Sigmoid colon (tissue), 7 donors: Measurements from ENCODE around the gene ZNF607. TPM values are rescaled to one million over a fixed set of nuclear protein-coding genes. Genes with fewer than 3 reads are reported as not detected.
"Not testable (repeated sequence)": the region's sequence is repeated elsewhere in the genome, so short reads cannot be mapped to it uniquely, and the experiment has no call there.

ENCODE experiments used
- DNase-seq: peaks from one replicate; pipeline ENCODE4 v3.0.0-alpha.2; 2019
- H3K27ac ChIP-seq, 4 donors: fragments of 200-600 bp; sonication (generic); one replicate each; pipeline ENCODE4 v1.5.1; 2016 to 2019; ENCODE audit warnings: mild to moderate bottlenecking in 1 of 4
- H3K27me3 ChIP-seq, 3 donors: fragments of 200-600 bp; sonication (generic); one replicate each; pipeline ENCODE4 v1.5.1; 2019; ENCODE audit warnings: mild to moderate bottlenecking in 1 of 3
- H3K36me3 ChIP-seq, 4 donors: fragments of 200-600 bp; sonication (generic); one replicate each; pipeline ENCODE4 v1.5.1; 2016 to 2019
- H3K4me1 ChIP-seq, 4 donors: fragments of 200-600 bp; sonication (generic); one replicate each; pipeline ENCODE4 v1.5.1; 2017 to 2019
- H3K4me3 ChIP-seq, 4 donors: fragments of 200-600 bp; sonication (generic); one replicate each; pipeline ENCODE4 v1.5.1; 2017 to 2019; ENCODE audit warnings: mild to moderate bottlenecking in 2 of 4, moderate library complexity in 1 of 4
- H3K9me3 ChIP-seq, 4 donors: fragments of 200-600 bp in 3 of 4; sonication (generic) in 3 of 4; one replicate each; pipeline versions ENCODE4 v1.5.1 to v1.6.1; 2013 to 2019
- EP300 ChIP-seq, 4 donors: sonication (generic); formaldehyde crosslinking; IDR thresholded peaks; one replicate each; pipeline ENCODE4 v1.6.1; 2017; ENCODE audit warnings: antibody characterized with exemption in 4 of 4
- POLR2A ChIP-seq, 2 donors: fragments of 450-650 bp; IDR thresholded peaks; one replicate each; pipeline ENCODE4 v1.6.1; 2016; ENCODE audit warnings: antibody characterized with exemption in 2 of 2, mild to moderate bottlenecking in 2 of 2, moderate library complexity in 2 of 2
- POLR2AphosphoS5 ChIP-seq, 4 donors: sonication (generic); formaldehyde crosslinking; IDR thresholded peaks; one replicate each; pipeline ENCODE4 v1.6.1; 2017; ENCODE audit warnings: antibody characterized with exemption in 4 of 4
- WGBS, 2 donors: extraction: QIAGEN DNeasy Blood & Tissue Kit; methylation state at CpG; one replicate each; pipeline ENCODE4 v1.1.7; 2013; 5-methylcytosine and 5-hydroxymethylcytosine counted together
- intact Hi-C: fragments of 100-400 bp; cut with DNase I; formaldehyde crosslinking; loops from one replicate; pipeline ENCODE4 v1.15.1; 2023
- polyA plus RNA-seq, 3 donors: library from polyadenylated mRNA; stranded (reverse); fragments of 200-250 nt; gene quantifications; one replicate each; pipeline ENCODE4 v1.2.3, GENCODE V29; 2013
- total RNA-seq, 4 donors: library from RNA; depleted of rRNA; stranded (reverse); fragments of >200 nt; gene quantifications; one replicate each; pipeline ENCODE4 v1.1.0, GENCODE V29; 2016
- TF ChIP-seq, protein P1 (sequence below), 4 experiments: fragments of 450-650 bp in 3 of 4; fragments of 200-600 bp in 1 of 4; IDR thresholded peaks; one replicate each; pipeline ENCODE4 v1.5.1; 2016 to 2019; ENCODE audit warnings: antibody characterized with exemption in 4 of 4, mild to moderate bottlenecking in 3 of 4, moderate library complexity in 2 of 4
- donor health status: healthy with polysubstance abuse.
- donor health status: Bipolar disorder and iron deficiency.
- donor health status: healthy.

Gene ZNF607
- total and polyA plus RNA-seq, 7 donors = 0.60 to 7.2 (median 3.7) TPM

DNA sequence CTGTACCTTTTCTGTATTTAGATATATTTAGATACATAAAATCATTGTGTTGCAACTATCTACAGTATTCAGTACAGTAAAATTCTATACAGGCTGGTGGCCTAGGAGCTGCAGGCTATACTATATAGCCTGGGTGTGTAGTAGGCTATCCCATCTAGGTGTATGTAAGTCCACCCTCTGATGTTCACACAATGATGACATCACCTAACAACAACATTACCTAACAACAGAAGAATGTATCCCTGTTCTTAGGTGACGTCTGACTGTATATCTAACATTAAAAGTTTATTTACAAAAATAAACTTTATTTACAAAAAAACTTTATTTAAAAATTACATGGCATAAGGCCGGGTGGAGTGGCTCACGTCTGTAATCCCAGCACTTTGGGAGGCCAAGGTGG is 36.0 kb downstream of the ZNF607 start:
- Histone ChIP-seq H3K27ac (no peak overlapping the region), H3K9me3 (peaks cover 0 to 14% (median 7%) of the 10 kb centered on the region in 4 donors)
- TF ChIP-seq, protein P1, sequence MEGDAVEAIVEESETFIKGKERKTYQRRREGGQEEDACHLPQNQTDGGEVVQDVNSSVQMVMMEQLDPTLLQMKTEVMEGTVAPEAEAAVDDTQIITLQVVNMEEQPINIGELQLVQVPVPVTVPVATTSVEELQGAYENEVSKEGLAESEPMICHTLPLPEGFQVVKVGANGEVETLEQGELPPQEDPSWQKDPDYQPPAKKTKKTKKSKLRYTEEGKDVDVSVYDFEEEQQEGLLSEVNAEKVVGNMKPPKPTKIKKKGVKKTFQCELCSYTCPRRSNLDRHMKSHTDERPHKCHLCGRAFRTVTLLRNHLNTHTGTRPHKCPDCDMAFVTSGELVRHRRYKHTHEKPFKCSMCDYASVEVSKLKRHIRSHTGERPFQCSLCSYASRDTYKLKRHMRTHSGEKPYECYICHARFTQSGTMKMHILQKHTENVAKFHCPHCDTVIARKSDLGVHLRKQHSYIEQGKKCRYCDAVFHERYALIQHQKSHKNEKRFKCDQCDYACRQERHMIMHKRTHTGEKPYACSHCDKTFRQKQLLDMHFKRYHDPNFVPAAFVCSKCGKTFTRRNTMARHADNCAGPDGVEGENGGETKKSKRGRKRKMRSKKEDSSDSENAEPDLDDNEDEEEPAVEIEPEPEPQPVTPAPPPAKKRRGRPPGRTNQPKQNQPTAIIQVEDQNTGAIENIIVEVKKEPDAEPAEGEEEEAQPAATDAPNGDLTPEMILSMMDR (IDR thresholded peaks at IDR 0.05) = no peak
- TF ChIP-seq POLR2AphosphoS5 (IDR thresholded peaks at IDR 0.05) = no peak
- TF ChIP-seq POLR2A (IDR thresholded peaks at IDR 0.05) = no peak

DNA sequence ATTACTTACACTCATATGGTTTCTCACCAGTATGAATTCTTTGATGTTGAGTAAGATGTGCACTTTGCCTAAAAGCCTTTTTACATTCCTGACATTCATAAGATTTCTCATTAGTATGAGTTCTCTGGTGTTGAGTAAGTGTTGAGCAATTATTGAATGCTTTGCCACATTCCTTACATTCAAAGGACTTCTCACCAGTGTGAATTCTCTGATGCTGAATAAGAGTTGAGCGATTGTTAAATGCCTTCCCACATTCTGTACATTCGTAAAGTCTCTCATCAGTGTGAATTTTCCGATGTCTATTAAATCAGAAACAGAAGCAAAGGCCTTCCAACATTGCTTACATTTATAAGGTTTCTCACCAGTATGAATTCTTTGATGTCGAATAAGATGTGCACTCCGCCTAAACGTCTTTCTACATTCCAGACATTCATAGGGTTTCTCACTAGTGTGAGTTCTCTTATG is 50.1 kb downstream of the ZNF607 start:
- Histone ChIP-seq H3K4me3 (no peak overlapping the region), H3K36me3 (peaks cover 0 to 37% (median 2%) of the 10 kb centered on the region in 4 donors), H3K4me1 (no peaks in the 10 kb centered on the region), H3K27ac (no peak overlapping the region), H3K27me3 (no peaks in the 10 kb centered on the region), H3K9me3 (peaks cover 9 to 82% (median 45%) of the 10 kb centered on the region in 4 donors)
- no peak for DNase-seq
- TF ChIP-seq POLR2AphosphoS5 (IDR thresholded peaks at IDR 0.05) = no peak
- TF ChIP-seq POLR2A (IDR thresholded peaks at IDR 0.05) = no peak
- intact Hi-C loops = no loop called here
- WGBS, 2 donors = 91 to 94% methylated on average over 6 of the region's 6 CpGs

More for the DNA sequence above, 36.0 kb downstream of the ZNF607 start:
- intact Hi-C loops = no loop called here
- 88% methylated on average over 3 of the region's 3 CpGs for WGBS, 2 donors
- Histone ChIP-seq H3K36me3 (peaks cover 0 to 19% (median 0%) of the 10 kb centered on the region in 4 donors), H3K4me1 (no peaks in the 10 kb centered on the region), H3K4me3 (no peak overlapping the region), H3K27me3 (no peaks in the 10 kb centered on the region)
- DNase-seq = no peak

DNA sequence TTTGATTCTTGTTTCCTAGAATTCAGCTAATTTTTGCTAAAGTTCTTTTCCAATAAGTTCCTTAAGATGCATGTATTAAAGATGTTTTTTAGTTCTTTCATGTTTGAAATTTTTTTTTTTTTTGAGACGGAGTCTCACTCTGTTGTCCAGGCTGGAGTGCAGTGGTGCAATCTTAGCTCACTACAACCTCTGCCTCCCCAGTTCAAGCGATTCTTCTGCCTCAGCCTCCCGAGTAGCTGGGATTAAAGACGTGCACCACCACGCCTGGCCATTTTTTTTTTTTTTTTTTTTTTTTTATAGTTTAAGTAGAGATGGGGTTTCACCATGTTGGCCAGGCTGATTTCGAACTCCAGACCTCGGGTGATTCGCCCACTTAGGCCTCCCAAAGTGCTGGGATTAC is 62.4 kb downstream of the ZNF607 start:
- H3K9me3 ChIP-seq, H3K27ac ChIP-seq, DNase-seq, H3K4me3 ChIP-seq, H3K27me3 ChIP-seq, H3K36me3 ChIP-seq: not testable (repeated sequence)
- intact Hi-C loops = loop anchor here (5.0 to 10.0 kb wide), 3 partner anchors 150 to 442 kb away; partner anchors contain the start of genes ZNF383, ZNF569, ZNF570 and ZNF585B
- H3K4me1 ChIP-seq = peaks cover 2 to 25% (median 19%) of the 10 kb centered on the region in 4 donors
- 95 to 96% methylated on average over 8 of the region's 8 CpGs for WGBS, 2 donors

DNA sequence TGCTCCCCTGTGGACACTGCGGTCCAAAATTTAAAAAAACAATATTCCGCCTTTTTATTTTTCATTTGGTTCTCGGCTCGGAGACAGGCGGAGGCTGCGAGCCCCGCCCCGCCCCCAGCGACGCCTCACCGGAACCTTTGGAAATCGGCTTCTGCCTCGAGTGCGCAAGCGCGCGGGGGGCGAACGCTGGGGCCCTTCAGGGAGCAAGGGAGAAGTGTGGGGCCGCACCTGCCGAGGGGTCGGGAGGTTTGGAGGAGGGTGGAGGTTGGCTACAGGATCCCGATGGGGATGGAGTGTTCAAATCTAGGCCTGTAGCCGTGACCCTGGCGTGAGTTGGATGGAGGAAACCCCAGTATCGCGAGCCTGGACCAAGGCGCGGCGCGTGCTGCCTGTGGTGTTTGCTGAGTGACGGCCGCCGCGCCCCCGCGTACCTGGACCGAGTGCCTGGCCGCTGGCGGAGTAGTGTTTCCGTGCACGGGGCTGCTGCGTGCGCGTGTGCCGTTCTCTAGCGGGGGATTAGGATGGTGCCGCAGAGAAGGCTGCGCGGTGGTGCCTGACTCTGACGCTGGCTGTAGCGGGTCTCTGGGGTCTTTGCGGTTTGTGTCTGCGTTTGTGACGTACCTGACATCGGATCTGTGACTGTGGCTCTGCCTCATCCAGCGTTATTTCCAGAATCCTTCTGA is 63.7 kb downstream of the ZNF607 start:
- intact Hi-C loops = loop anchor here (1.0 to 10.0 kb wide), 7 partner anchors 37 to 441 kb away; partner anchors contain the start of genes ZNF383, ZNF569, ZNF570 and ZNF573
- TF ChIP-seq POLR2A (IDR thresholded peaks at IDR 0.05) (peak in 1 of 2 donors; percentile 4), POLR2AphosphoS5 (IDR thresholded peaks at IDR 0.05) (peak in 2 of 4 donors; percentile 36 to 52)
- TF ChIP-seq, protein P1 (IDR thresholded peaks at IDR 0.05) = no peak
- Histone ChIP-seq H3K27ac (peak overlapping the region; percentile 91 to 94 (median 94)), H3K4me1 (peaks cover 2 to 25% (median 19%) of the 10 kb centered on the region in 4 donors), H3K27me3 (no peaks in the 10 kb centered on the region), H3K9me3 (peaks cover 0 to 3% (median 0%) of the 10 kb centered on the region in 4 donors), H3K4me3 (peak overlapping the region; percentile 72 to 83 (median 78)), H3K36me3 (no peaks in the 10 kb centered on the region)
- DNase-seq = peak; percentile 91
- WGBS, 2 donors = 0 to 1% methylated on average over 57 of the region's 57 CpGs

DNA sequence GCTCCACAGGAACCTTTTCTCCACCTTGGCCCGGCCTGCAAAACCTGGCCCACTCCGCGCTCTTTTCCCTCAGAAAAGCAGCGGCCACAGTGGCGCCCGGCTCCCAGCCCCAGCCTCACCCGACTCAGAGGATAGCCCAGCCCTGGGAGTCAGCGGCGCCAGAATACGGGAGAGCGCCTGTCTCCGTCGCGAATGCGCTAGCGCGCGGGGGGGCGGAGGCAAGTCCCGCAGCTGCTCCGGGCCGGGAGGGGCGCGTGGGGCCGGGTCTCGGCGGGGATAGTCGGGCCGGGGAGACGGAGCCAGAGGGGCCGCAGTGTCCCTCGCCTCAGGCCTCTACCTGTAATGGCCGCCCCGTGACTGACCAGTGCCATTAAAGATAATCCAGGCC is 64.3 kb downstream of the ZNF607 start, which contains the start of gene ZFP30:
TSS of gene ZFP30 (minus strand) at position 165 of the 388 bp plus-strand sequence. CDS start 7,643 bp downstream, outside the sequence.
- DNase-seq = peak; percentile 95
- WGBS, 2 donors = 0 to 1% methylated on average over 34 of the region's 34 CpGs
- Histone ChIP-seq H3K4me3 (peak within 1 kb of the TSS; percentile 72 to 83 (median 78)), H3K9me3 (peaks cover 0 to 3% (median 0%) of the 10 kb centered on the region in 4 donors), H3K27ac (peak within 1 kb of the TSS; percentile 91 to 94 (median 94)), H3K36me3 (no peaks in the 10 kb centered on the region), H3K27me3 (no peaks in the 10 kb centered on the region), H3K4me1 (peaks cover 2 to 25% (median 19%) of the 10 kb centered on the region in 4 donors)
- intact Hi-C loops = loop anchor here (1.0 to 10.0 kb wide), 6 partner anchors 38 to 440 kb away; partner anchors contain the start of genes ZNF383, ZNF569, ZNF570 and ZNF573
- TF ChIP-seq POLR2A (IDR thresholded peaks at IDR 0.05) = peak; percentile 4 to 39
- no peak for TF ChIP-seq EP300 (IDR thresholded peaks at IDR 0.05)
- TF ChIP-seq POLR2AphosphoS5 (IDR thresholded peaks at IDR 0.05) = peak in 3 of 4 donors; percentile 44 to 74 (median 47)
- TF ChIP-seq, protein P1 (IDR thresholded peaks at IDR 0.05) = no peak
